ENCODE measurements around the gene IL1F10. TPM values are rescaled to one million over a fixed set of nuclear protein-coding genes. Genes with fewer than 3 reads are reported as not detected.

Gene IL1F10
- total and polyA plus RNA-seq, 2 of the 8 experiments (the other 6 are each of a cell fraction or from before 2014, with no cell fraction given): not detected

- H2AK5ac ChIP-seq (ENCODE audit: low read depth, low read length): no peak overlapping the region
- H4K5ac ChIP-seq (ENCODE audit: insufficient read length, low read depth, low read length): no peak overlapping the region
- no peak overlapping the region for H2BK12ac ChIP-seq (ENCODE audit: low read depth, low read length)
- no peaks in the 10 kb centered on the region for H3K36me3 ChIP-seq (ENCODE audit: control insufficient read depth in 2 of 4, insufficient read depth in 4 of 4, low read length in 3 of 4)
- H3K9me3 ChIP-seq (ENCODE audit: insufficient read depth in 2 of 2, low read depth in 1 of 2, low read length in 1 of 2): 0 out of 4 replicates have a peak, but pooled peaks cover 0 to 9% of the 10 kb centered on the region in 2 experiments
- H3K23ac ChIP-seq (ENCODE audit: insufficient read length): no peak overlapping the region
- no peak overlapping the region for H3K27ac ChIP-seq (ENCODE audit: low read depth, low read length)
- no peak overlapping the region for H3K4me3 ChIP-seq (ENCODE audit: extremely low read depth in 1 of 4, insufficient read depth in 2 of 4, low read depth in 3 of 4, low read length in 4 of 4)
- H3K56ac ChIP-seq (replicated peaks; ENCODE audit: insufficient read length, low read depth, low read length): no peak overlapping the region
- H3K23me2 ChIP-seq (ENCODE audit: low read depth, low read length): peaks cover 2% of the 10 kb centered on the region; the same call in 1 of the 2 replicates
- H3K4me1 ChIP-seq (replicated peaks in 1 of 4; ENCODE audit: control insufficient read depth in 3 of 4, insufficient read depth in 4 of 4, low read length in 3 of 4): no peaks in the 10 kb centered on the region
- no peak overlapping the region for H4K91ac ChIP-seq (replicated peaks; ENCODE audit: insufficient read length, low read length)
- H3K79me2 ChIP-seq (ENCODE audit: control insufficient read depth in 1 of 2, insufficient read depth in 2 of 2, low read length in 2 of 2): no peaks in the 10 kb centered on the region
- ChIA-PET POLR2A (ENCODE audit: partially characterized antibody) (no interaction called here), CTCF (ENCODE audit: partially characterized antibody) (interaction anchor here (1.3 to 2.8 kb wide), 2 partner anchors 9 to 11 kb away, joined by 6 to 17 read pairs; partner anchors contain the start of gene IL36RN)
- H3K27me3 ChIP-seq (replicated peaks in 1 of 4; ENCODE audit: control insufficient read depth in 3 of 4, extremely low read depth in 1 of 4, insufficient read depth in 3 of 4, low read length in 3 of 4): no peaks in the 10 kb centered on the region
- no peak overlapping the region for H2BK15ac ChIP-seq (ENCODE audit: low read length)
- H3K9ac ChIP-seq (replicated peaks in 1 of 4; ENCODE audit: extremely low read depth in 1 of 4, low read depth in 3 of 4, low read length in 3 of 4): no peak overlapping the region
- no peak overlapping the region for H3K4ac ChIP-seq (replicated peaks; ENCODE audit: insufficient read length, low read depth, low read length)
- no peak overlapping the region for H2BK5ac ChIP-seq (ENCODE audit: low read depth, low read length)
- DNase-seq (ENCODE audit: low read depth in 1 of 2, low spot score in 2 of 2) (no peak), FAIRE-seq (no peak)
- H4K8ac ChIP-seq (ENCODE audit: extremely low read depth, insufficient read depth, low read length): no peak overlapping the region
- no peaks in the 10 kb centered on the region for H3K79me1 ChIP-seq (ENCODE audit: low read depth, low read length)
- 89% methylated on average over 2 of the region's 2 CpGs; no CpG with 5 or more reads in 1 of the 2 experiments for WGBS, 2 experiments (ENCODE audit: extremely low coverage in 1 of 2, insufficient coverage in 1 of 2, insufficient read length in 1 of 2, insufficient replicate concordance in 2 of 2, low coverage in 1 of 2, low lambda C conversion rate in 2 of 2, missing lambda C conversion rate in 1 of 2)
- no peak overlapping the region for H3K14ac ChIP-seq (ENCODE audit: insufficient read length)
- no peak overlapping the region for H2BK120ac ChIP-seq (replicated peaks; ENCODE audit: low read depth, low read length)
- H4K20me1 ChIP-seq (replicated peaks in 1 of 2; ENCODE audit: control insufficient read depth in 1 of 2, insufficient read depth in 2 of 2, low read length in 2 of 2): no peaks in the 10 kb centered on the region
- H3K4me2 ChIP-seq (ENCODE audit: insufficient read depth in 1 of 2, low read depth in 2 of 2, low read length in 2 of 2): no peak overlapping the region
- no peak overlapping the region for H2AFZ ChIP-seq (ENCODE audit: low read length)
- H3K18ac ChIP-seq (ENCODE audit: extremely low read depth, low read length): no peak overlapping the region
- H2BK20ac ChIP-seq (ENCODE audit: low read length): no peak overlapping the region
- TF ChIP-seq SAP30 (IDR thresholded peaks at IDR 0.05; ENCODE audit: insufficient read depth, insufficient replicate concordance, low read length) (no peak), TAF1 (IDR thresholded peaks at IDR 0.05; ENCODE audit: low read depth, low read length) (no peak), SRF (IDR thresholded peaks at IDR 0.05; ENCODE audit: low read depth, low read length) (no peak), MAX (IDR thresholded peaks at IDR 0.05) (no peak), MAFK (IDR thresholded peaks at IDR 0.05; ENCODE audit: low read depth, low read length) (no peak), SIX5 (IDR thresholded peaks at IDR 0.05; ENCODE audit: low read depth, low read length) (no peak), SIN3A (conservative IDR thresholded peaks at IDR 0.05 in 1 of 2, IDR thresholded peaks at IDR 0.05 in 1 of 2; ENCODE audit: low read depth in 1 of 2, low read length in 2 of 2) (no peak), CHD1 (IDR thresholded peaks at IDR 0.05; ENCODE audit: low read depth, low read length) (no peak), NANOG (IDR thresholded peaks at IDR 0.05; ENCODE audit: insufficient read depth, low read depth, low read length, poor library complexity, severe bottlenecking) (no peak), RFX5 (IDR thresholded peaks at IDR 0.05; ENCODE audit: borderline replicate concordance, low read depth, low read length) (no peak), CHD2 (IDR thresholded peaks at IDR 0.05; ENCODE audit: low read length) (no peak), BACH1 (IDR thresholded peaks at IDR 0.05; ENCODE audit: low read length) (no peak), USF2 (IDR thresholded peaks at IDR 0.05; ENCODE audit: low read length) (no peak)
Observed at GRCh38 chr2:113068249-113068648, 479 bp downstream of the IL1F10 start.
